Thoracic aorta (tissue), 2 donors: ENCODE results near the gene PATL1. TPM values are rescaled to one million over a fixed set of nuclear protein-coding genes. Genes with fewer than 3 reads are reported as not detected.

Experiments
- ATAC-seq: fragments of 150-250 bp; one replicate; pipeline ENCODE4 v1.8.0; 2017; ENCODE audit warnings: low read depth; ENCODE audit not compliant: insufficient number of reproducible peaks, low FRiP score
- DNase-seq: peaks from one replicate; pipeline ENCODE4 v3.0.0-alpha.2; 2020; ENCODE audit warnings: low spot score
- H3K27ac ChIP-seq, 2 donors: fragments of 200-600 bp; sonication (generic); 1 replicate in 1 of 2; 2 replicates in 1 of 2; pipeline ENCODE4 v1.5.1; 2016; ENCODE audit warnings: mild to moderate bottlenecking in 2 of 2, moderate library complexity in 2 of 2
- H3K27me3 ChIP-seq: fragments of 200-600 bp; sonication (generic); replicated peaks from 2 replicates; pipeline ENCODE4 v1.6.0; 2016; ENCODE audit warnings: mild to moderate bottlenecking; ENCODE audit not compliant: insufficient read depth
- H3K36me3 ChIP-seq: fragments of 200-600 bp; sonication (generic); one replicate; pipeline ENCODE4 v1.5.1; 2016
- H3K4me1 ChIP-seq, 2 donors: fragments of 200-600 bp; sonication (generic); 1 replicate in 1 of 2; 2 replicates in 1 of 2; pipeline versions ENCODE4 v1.5.1 to v1.6.0; 2016; ENCODE audit warnings: low read depth in 2 of 2, mild to moderate bottlenecking in 1 of 2; ENCODE audit not compliant: control insufficient read depth in 1 of 2
- H3K4me3 ChIP-seq: fragments of 200-600 bp; sonication (generic); 2 replicates; pipeline ENCODE4 v1.5.1; 2016; ENCODE audit warnings: mild to moderate bottlenecking
- H3K9me3 ChIP-seq: fragments of 200-600 bp; sonication (generic); 2 replicates; pipeline ENCODE4 v1.5.1; 2016
- total RNA-seq, 2 donors: library from RNA; depleted of rRNA; stranded (reverse); fragments of >200 nt; gene quantifications; one replicate each; pipeline versions ENCODE4 v1.1.0 to v1.2.3, GENCODE V29; 2016
- TF ChIP-seq, protein P1 (sequence below): fragments of 200-600 bp; sonication (generic); IDR thresholded peaks from one replicate; pipeline ENCODE4 v1.5.1; 2019; ENCODE audit warnings: antibody characterized with exemption

PATL1 gene
- total RNA-seq, 2 donors from 2014 or later = 9.3 to 16.3 TPM

DNA sequence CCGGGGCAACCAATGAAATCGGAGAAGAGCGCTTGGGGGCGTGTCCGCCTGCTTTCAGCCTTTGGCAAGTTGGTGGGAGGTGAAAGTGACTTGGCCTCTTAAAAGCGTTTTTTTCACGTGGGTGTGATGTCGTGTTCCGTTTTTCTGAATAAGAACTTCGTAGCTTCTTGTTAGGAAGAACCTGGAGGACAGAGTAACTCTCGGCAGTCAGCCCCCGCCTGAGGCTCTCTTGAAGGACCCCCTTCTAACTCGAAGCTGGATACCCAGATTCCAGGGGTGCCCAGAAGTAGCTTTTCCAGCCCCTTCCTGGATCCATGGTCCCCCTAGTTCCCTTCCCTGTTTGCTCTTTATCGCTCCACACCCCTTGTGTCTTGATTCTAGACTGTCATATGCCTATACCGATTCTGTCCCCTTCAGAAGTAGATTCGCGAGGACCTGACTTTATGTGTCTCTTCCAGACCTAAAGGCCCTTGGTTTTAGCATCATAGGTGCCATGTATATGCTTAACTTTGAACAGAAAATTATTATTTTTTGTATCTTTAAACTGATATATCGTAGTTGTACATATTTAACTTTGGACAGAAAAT is 52.3 kb downstream of the PATL1 start:
- peak overlapping the region; percentile 89 to 93 for H3K27ac ChIP-seq
- DNase-seq (no peak), ATAC-seq (no peak)
- H3K4me1 ChIP-seq = peaks cover 24 to 36% of the 10 kb centered on the region in 2 donors
- H3K4me3 ChIP-seq = peak overlapping the region; percentile 76
- TF ChIP-seq, protein P1, sequence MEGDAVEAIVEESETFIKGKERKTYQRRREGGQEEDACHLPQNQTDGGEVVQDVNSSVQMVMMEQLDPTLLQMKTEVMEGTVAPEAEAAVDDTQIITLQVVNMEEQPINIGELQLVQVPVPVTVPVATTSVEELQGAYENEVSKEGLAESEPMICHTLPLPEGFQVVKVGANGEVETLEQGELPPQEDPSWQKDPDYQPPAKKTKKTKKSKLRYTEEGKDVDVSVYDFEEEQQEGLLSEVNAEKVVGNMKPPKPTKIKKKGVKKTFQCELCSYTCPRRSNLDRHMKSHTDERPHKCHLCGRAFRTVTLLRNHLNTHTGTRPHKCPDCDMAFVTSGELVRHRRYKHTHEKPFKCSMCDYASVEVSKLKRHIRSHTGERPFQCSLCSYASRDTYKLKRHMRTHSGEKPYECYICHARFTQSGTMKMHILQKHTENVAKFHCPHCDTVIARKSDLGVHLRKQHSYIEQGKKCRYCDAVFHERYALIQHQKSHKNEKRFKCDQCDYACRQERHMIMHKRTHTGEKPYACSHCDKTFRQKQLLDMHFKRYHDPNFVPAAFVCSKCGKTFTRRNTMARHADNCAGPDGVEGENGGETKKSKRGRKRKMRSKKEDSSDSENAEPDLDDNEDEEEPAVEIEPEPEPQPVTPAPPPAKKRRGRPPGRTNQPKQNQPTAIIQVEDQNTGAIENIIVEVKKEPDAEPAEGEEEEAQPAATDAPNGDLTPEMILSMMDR = no peak
- no peaks in the 10 kb centered on the region for H3K27me3 ChIP-seq
- no peaks in the 10 kb centered on the region for H3K36me3 ChIP-seq
- H3K9me3 ChIP-seq = no peaks in the 10 kb centered on the region

GRCh38 chr11:59615637-59616395 is 53.0 kb downstream of the PATL1 start, which contains the start of gene OSBP:
Gene OSBP (minus strand): TSS chr11:59615774. CDS start chr11:59615664, 110 bp downstream.
- H3K27ac ChIP-seq = peak within 1 kb of the TSS; percentile 93
- peaks cover 28 to 43% of the 10 kb centered on the region in 2 donors for H3K4me1 ChIP-seq
- no peaks in the 10 kb centered on the region for H3K36me3 ChIP-seq
- TF ChIP-seq, protein P1 = peak; percentile 4
- ATAC-seq = peak; percentile 99
- H3K4me3 ChIP-seq = peak within 1 kb of the TSS; percentile 95
- DNase-seq = peak; percentile 99
- H3K9me3 ChIP-seq = no peaks in the 10 kb centered on the region
- H3K27me3 ChIP-seq = no peaks in the 10 kb centered on the region

DNA sequence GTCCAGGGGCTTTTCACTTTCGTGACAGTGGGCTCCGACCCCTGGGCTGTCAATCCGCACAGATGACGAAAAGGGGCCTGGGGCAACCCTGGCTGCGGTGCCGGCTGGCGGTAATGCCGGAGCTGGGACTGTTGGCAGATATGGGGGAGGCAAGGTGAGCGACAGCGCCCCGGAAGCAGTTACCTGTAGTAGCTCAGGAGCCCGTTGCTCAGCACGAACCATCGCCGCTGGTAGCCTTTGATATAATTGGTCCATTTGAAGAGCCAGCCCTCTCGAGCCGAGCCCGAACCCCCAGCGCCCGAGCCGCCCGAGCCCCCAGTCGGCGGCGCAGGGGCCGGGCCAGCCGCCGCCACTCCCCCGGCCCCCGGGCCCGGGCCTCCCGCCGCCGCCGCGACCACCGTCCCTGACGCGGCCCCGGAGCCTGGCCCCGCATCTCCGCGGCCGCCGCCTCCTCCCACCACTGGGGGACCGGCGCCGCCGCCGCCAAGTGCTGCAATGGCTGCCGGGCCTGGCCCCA is 53.7 kb downstream of the PATL1 start:
- Histone ChIP-seq H3K9me3 (no peaks in the 10 kb centered on the region), H3K27ac (peak overlapping the region; percentile 90 to 93), H3K27me3 (no peaks in the 10 kb centered on the region), H3K4me3 (peak overlapping the region; percentile 95), H3K4me1 (peaks cover 28 to 49% of the 10 kb centered on the region in 2 donors), H3K36me3 (no peaks in the 10 kb centered on the region)
- TF ChIP-seq, protein P1 = peak; percentile 22
- no peak for DNase-seq
- no peak for ATAC-seq

- H3K9me3 ChIP-seq = no peaks in the 10 kb centered on the region
- ATAC-seq = no peak
- H3K27ac ChIP-seq = peak overlapping the region; percentile 90 to 93
- no peak for DNase-seq
- H3K4me3 ChIP-seq = peak overlapping the region; percentile 95
- TF ChIP-seq, protein P1 = no peak
- peaks cover 6% of the 10 kb centered on the region for H3K36me3 ChIP-seq
- no peaks in the 10 kb centered on the region for H3K27me3 ChIP-seq
- H3K4me1 ChIP-seq = peaks cover 28 to 49% of the 10 kb centered on the region in 2 donors
Observed at GRCh38 chr11:59614277-59615119, 54.3 kb downstream of the PATL1 start.
